ENCODE results near the gene OAT.

The OAT gene

DNA sequence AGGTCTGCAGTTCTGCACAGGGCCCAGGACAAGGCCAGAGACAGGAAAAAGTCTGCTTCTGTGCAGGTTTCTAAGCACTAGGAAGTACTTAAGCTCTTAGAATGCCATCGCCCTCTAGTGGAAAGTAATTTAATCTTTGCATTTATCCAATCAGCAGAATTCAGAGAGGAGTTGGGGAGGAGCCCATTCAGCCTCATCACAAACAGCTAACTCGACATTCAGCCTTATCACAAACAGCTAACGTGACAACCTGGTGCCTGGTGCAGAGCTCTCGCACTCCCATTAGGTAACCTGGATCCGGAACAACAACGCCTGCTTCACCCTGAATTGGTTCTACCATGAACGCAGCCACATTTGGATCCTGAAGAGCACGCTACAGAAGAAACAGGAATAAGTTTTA is 15.2 kb downstream of the OAT start:
- peak; percentile 73 for DNase-seq (ENCODE audit: low spot score)

- DNase-seq (ENCODE audit: low spot score), result no peak
Measured at GRCh38 chr10:124402273-124402672, 16.4 kb downstream of the OAT start.

- no peak for DNase-seq (ENCODE audit: low spot score)
Measured at GRCh38 chr10:124401633-124402032, 17.1 kb downstream of the OAT start.

DNA sequence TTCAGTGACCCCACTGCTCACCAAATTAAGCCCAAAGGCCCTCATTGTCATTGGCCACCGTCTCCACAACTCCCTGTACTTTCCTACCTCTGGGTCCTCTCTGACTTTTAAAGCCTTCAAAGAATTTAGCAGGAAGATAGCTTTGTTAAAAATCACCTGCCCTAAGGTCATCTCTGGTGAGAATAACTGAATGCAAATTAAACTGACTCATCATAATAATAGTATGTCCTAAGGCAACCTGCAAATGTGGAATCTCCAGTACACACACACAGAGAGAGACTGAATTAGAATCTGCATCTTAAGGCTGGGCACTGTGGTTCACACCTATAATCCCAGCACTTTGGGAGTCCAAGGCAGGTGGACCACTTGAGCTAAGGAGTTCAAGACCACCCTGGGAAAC is 24.1 kb downstream of the OAT start:
- no peak for DNase-seq (ENCODE audit: low spot score)

- DNase-seq (ENCODE audit: low spot score), result no peak
Measured at GRCh38 chr10:124392626-124393342, 25.9 kb downstream of the OAT start.

GRCh38 chr10:124390471-124391187 is 28.1 kb downstream of the OAT start:
- no peak for DNase-seq (ENCODE audit: low spot score)

DNA sequence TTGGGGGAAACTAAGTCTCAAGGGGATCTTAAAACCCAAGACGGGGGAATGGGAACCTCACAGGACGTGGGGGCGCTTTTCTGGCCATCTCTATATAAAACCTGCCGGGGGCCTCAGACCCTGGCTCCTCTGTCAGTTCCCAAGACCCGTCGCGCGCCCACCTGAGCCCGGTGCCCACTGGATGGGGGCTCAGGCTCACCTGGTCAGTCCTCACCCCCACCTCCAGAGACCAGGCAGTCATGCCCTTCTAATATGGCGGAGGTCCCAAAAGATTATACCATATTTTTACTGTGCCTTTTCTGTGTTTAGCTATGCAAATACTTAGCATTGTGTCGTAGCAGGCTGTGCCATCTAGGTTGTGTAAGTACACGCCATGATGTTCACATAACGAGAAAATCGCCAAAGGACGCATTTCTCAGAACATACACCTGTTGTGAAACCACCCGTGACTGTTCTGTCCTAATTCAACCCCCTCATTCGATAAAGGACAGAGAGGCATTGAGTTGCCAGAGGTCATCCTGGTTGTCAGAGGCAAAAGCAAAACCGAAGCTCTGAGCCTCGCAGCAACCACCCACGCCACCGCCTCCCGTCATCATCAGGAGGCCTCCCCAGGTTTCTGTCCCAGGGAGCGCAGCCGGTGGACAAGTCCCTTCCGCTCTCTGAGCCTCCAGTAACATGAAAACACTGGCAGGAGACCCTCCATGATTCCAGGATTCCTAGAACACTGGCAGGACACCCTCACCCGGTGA is 28.9 kb downstream of the OAT start:
- DNase-seq (ENCODE audit: low spot score), result no peak

DNA sequence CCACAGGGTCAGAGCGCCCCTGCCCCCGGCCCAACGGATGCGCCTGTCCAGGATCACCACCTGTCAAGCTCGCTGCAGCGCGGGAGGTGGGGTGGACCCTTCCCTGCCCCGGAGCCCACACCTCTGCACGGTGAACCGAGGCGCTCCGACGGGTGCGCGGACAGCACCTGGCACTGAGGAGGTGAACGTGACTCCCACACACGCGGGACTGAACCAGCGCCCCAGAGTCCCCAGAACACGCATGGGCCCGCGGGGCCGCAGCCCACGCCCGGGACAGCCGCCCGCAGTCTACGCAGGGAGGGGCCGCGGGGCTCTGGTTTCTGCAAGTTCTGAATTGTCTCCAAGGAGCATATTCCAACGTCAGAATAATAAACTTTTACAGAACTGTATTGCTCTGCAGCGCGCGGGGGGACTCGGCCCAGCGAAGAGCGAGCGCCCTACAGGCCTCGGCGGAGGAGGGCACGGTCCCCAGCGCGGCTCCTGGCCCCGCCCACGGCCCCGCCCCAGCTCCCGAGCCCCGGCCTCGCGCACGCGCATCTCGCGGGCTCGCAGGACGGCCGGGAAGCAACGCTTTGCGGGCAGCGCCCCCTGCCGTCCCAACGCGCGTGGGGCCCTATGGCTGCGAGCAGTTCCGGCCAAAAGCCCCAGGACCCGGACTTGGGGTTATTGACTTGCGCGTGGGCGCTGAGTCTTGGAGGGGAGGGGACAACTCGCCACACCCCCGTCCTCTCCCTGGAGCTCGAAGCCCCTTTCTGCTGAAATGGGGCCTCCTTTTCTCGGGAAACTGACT is 29.7 kb downstream of the OAT start:
- DNase-seq (ENCODE audit: low spot score), result peak; percentile 84

DNA sequence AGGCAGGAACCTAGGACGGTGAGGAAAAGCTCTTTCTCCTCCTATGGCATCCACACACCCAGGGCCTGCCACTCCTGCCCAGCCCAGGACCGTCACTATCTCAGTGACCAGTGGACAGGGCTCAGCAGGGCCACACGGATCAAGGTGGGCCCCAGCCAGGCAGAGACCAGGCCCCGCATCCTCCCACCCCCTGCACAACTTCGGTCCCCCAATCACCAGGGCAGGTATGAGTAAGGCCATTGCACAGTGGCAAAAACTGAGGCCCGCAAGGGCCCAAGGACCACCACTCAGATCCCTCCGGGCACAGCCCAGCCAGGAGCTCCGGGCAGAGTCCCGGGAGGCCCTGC is 30.3 kb downstream of the OAT start:
- no peak for DNase-seq (ENCODE audit: low spot score)

DNA sequence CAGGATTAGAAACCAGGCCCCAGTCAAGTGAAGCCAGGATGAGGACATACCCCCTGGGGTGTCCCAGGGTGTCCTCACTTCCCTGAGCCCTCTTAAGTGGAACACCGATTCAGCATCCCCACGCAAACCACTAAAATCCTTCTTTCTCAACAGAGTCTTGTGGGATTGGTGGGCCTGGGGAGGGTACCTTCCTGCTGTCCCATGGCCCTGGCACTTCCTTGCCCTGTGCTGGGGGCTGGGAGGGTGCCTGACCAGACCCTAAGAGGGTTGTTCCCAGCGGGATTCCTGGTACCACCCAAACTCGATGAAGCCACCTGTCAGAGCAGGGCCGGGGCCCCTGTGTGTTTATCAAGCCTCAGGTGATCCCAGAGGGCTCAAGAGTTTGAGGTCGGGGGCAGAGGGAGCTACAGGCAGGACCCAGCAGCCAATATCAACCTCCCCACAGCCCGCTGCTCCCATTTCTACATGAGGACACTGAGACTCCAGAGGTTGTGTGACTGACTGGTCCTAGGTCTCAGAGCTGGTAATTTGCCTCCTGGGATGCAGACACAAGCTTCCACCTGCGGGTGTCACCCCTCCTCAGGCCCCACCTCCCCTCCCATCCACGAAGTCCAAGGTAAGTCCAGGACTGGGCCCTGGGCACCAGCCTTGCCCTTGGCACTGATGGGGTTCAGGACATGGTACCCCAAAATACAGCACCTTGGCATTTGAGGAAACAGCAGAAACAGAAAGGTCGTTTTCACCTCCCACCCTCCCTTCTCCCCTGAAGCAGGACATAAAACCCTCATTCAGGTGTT is 31.4 kb downstream of the OAT start:
- no peak for DNase-seq (ENCODE audit: low spot score)

GRCh38 chr10:124386186-124387077 is 32.3 kb downstream of the OAT start:
- DNase-seq (ENCODE audit: low spot score), result no peak

DNA sequence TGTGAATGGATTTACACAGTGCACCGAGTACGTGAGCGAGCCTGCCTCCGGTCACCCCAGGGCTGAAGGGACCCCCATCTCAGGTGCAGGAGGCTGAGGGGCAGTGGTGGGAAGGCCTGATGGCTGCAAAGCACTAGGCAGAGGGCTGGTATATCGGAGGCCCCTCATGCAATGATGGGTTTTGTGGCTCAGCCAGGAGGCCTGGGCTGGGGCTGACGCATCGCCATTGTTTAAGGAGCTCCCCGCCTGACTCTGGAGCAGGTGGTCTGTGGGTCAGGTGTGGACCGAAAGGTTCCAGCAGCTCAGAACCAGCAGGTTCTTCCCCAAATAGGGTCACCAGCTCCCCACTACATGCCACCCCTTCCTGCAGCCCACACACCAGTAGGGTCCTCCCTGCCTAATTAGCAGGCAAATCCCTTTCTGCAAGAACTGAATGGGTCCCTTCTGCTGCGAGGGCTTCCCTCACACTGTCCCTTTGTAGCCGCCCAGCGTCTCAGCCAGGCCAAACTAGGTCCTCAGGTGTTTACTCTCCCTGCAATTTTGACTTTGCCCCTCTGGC is 33.0 kb downstream of the OAT start:
- no peak for DNase-seq (ENCODE audit: low spot score)

DNA sequence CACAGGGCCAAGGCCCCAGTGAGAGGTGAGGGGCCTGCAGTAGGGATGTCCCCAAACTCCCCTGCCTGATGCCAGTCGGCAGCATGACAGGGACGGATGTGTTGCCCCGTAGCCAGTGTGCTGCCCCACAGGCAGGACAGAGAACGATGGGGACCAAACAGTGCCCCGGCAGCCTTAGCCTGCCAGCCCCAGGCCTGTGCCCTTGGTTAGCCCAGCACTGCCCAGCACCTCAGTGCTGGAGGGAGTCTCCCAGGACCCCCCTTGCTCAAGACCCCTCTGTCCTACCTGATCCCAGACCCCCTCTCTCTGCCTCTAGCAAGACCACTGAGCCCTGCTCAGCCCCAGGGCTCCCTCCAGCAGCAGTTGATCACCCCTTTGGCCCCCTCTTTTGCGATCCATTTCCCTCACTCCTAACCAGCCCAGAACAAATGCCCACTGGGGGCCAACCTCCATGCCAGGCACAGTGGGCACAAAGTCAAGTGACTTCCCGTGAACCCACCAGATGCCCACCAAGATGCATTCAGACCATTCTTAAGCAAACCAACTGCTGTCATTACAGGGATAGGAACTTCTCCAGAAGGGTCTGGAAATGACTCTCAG is 34.0 kb downstream of the OAT start:
- DNase-seq (ENCODE audit: low spot score), result no peak

- no peak for DNase-seq (ENCODE audit: low spot score)
Measured at GRCh38 chr10:124384172-124384571, 34.6 kb downstream of the OAT start.

DNA sequence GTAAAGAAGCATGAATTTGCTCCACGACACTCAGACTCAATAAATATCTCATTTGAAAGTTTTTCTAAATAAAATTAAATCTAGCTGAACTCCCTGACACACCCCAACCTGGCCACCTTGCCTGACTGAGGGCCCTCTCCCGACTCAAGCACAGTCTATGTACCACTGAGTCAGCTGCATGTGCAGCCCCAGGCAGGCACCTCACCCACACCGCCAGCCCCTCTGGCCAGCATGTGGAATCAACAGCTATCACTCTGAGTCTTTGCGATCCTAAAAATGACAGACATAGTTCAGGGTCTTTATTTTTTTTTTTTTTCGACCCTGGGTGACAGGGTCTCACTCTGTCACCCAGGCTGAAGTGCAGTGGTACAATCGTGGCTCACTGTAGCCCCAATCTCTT is 35.2 kb downstream of the OAT start:
- DNase-seq (ENCODE audit: low spot score), result no peak

- no peak for DNase-seq (ENCODE audit: low spot score)
Measured at GRCh38 chr10:124381011-124381611, 37.6 kb downstream of the OAT start.

GRCh38 chr10:124380256-124380995 is 38.3 kb downstream of the OAT start:
- DNase-seq (ENCODE audit: low spot score), result no peak

- DNase-seq (ENCODE audit: low spot score), result no peak
Measured at GRCh38 chr10:124379609-124380193, 39.0 kb downstream of the OAT start.
